ENCODE results near the gene MUC5AC.

Gene MUC5AC

GRCh38 chr11:1205987-1206331 is 48.2 kb downstream of the MUC5AC start:
- no peak for TF ChIP-seq CTCF (IDR thresholded peaks at IDR 0.05; ENCODE audit: low read depth, low read length)
- H3K4me3 ChIP-seq (ENCODE audit: low read depth, low read length), result no peak overlapping the region

- TF ChIP-seq CTCF (IDR thresholded peaks at IDR 0.05; ENCODE audit: low read depth, low read length), result no peak
- H3K4me3 ChIP-seq (ENCODE audit: low read depth, low read length), result no peak overlapping the region
Measured at GRCh38 chr11:1206391-1207271, 48.9 kb downstream of the MUC5AC start.

- H3K4me3 ChIP-seq (ENCODE audit: low read depth, low read length), result no peak overlapping the region
- TF ChIP-seq CTCF (IDR thresholded peaks at IDR 0.05; ENCODE audit: low read depth, low read length), result no peak
Measured at GRCh38 chr11:1207401-1208143, 49.8 kb downstream of the MUC5AC start.

GRCh38 chr11:1208144-1208393 is 50.3 kb downstream of the MUC5AC start:
- no peak overlapping the region for H3K4me3 ChIP-seq (ENCODE audit: low read depth, low read length)
- TF ChIP-seq CTCF (IDR thresholded peaks at IDR 0.05; ENCODE audit: low read depth, low read length), result no peak

- no peak overlapping the region for H3K4me3 ChIP-seq (ENCODE audit: low read depth, low read length)
Measured at GRCh38 chr11:1208394-1209261, 50.9 kb downstream of the MUC5AC start.

GRCh38 chr11:1209371-1210057 is 51.8 kb downstream of the MUC5AC start:
- no peak for TF ChIP-seq CTCF (IDR thresholded peaks at IDR 0.05; ENCODE audit: low read depth, low read length)
- no peak overlapping the region for H3K4me3 ChIP-seq (ENCODE audit: low read depth, low read length)

More at GRCh38 chr11:1208394-1209261, 50.9 kb downstream of the MUC5AC start:
- no peak for TF ChIP-seq CTCF (IDR thresholded peaks at IDR 0.05; ENCODE audit: low read depth, low read length)
